ENCODE results near the gene MTREX.

The MTREX gene

DNA sequence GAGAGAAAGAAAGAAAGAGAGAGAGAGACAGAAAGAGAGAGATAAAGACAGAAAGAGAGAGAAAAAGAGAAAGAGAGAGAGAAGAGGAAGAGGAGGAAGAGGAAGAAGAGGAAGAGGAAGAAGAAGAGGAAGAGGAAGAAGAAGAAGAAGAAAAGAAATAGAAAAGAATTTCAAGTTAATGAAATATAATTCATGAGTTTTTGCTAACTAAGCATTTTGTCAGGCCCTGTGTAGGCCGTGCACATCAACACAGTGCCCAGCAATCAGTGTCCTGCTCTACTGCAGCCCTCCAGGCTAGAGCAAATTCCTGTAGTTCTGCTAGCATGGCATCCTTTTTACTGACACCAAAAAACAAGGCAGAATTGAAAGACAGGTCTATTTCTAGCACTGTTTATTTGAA is 164.9 kb downstream of the MTREX start:
- Histone ChIP-seq H3K4me3 (ENCODE audit: low read depth in 1 of 5, low read length in 5 of 5) (no peak overlapping the region), H3K27me3 (ENCODE audit: control insufficient read depth in 5 of 5, insufficient read depth in 4 of 5, low read length in 5 of 5) (no peaks in the 10 kb centered on the region), H3K36me3 (ENCODE audit: control insufficient read depth in 5 of 5, insufficient read depth in 5 of 5, low read length in 5 of 5) (peaks cover 4 to 16% (median 6%) of the 10 kb centered on the region in 5 donors), H3K9me3 (ENCODE audit: control insufficient read depth in 5 of 5, low read length in 5 of 5) (no peaks in the 10 kb centered on the region), H3K27ac (ENCODE audit: low read depth, low read length) (no peak overlapping the region), H3K9ac (ENCODE audit: low read length in 5 of 5) (no peak overlapping the region), H3K4me1 (ENCODE audit: control insufficient read depth in 5 of 5, insufficient read depth in 5 of 5, low read length in 5 of 5) (peaks cover 0 to 5% (median 4%) of the 10 kb centered on the region in 5 donors)

All from subcutaneous abdominal adipose tissue (tissue), 5 donors.